NCI-H345 treated with DMSO at 0.1 percent for 48 hours (cell line): ENCODE measurements around the gene MYL2.
"Not testable (repeated sequence)": the region's sequence is repeated elsewhere in the genome, so short reads cannot be mapped to it uniquely, and the experiment has no call there.

Experiments
- DNase-seq: peaks from one replicate; lab custom pipeline; 2025; ENCODE audit not compliant: unreplicated experiment; lab: John Stamatoyannopoulos, UW

The MYL2 gene

GRCh38 chr12:110920324-110920910, at the start of gene MYL2:
MYL2 (minus strand) TSS chr12:110920579; CDS start chr12:110920529, 50 bp downstream.
- no peak for DNase-seq

DNA sequence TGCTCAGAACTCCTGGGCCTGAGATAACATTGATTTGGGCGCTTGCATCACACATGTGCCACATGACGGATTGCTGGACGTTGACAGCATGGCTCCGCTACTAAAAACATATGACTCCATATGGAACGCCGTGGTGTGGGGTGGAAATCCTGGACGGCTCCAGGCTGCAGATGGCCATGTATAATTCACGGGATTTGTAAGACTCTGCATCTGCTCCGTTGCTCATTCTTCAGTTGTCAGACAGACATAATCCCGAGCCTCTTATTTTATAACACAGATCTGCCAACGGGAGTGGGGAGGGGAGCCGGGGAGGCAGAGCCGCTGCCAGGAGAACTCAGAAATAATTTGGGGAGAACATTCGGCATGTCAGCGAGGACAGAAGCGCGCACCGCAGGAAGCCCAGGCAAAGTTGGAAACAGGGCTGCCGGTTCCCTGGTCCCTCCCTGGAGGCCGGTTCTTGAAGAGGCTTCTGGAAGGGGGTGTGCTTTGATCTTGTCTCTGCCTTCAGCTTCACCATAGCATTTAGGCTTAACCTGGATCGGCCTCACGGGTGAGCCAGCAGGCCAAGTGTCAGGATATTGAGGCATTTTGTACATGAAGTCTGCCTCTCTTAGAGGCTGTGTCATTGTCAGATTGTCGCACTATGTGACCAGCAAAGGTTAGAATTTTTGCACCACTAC, 45.8 kb upstream of the MYL2 start:
- DNase-seq: no peak

DNA sequence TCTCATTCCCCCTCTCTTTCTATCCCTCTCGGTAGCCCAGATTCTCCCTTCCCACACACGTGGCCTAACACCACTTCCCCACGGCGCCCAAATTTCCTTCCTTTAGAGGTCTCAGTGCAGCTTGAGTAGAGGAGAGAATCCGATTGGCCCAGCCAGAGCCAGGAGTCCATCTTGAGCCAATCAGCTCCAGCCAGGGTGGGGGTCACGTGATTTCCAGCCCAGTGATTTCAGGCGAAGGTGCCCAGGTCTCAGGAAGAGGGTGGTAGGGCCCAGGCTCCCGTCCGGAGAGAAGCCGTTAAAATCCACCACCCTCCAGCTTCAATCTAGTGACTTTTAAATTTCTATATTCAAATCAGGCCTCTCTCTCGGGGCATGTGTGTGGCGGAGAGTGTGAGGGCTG, 45.2 kb upstream of the MYL2 start:
- no peak for DNase-seq

GRCh38 chr12:110960795-110961194, 40.4 kb upstream of the MYL2 start:
- no peak for DNase-seq

GRCh38 chr12:110957652-110958051, 37.3 kb upstream of the MYL2 start:
- DNase-seq: no peak

DNA sequence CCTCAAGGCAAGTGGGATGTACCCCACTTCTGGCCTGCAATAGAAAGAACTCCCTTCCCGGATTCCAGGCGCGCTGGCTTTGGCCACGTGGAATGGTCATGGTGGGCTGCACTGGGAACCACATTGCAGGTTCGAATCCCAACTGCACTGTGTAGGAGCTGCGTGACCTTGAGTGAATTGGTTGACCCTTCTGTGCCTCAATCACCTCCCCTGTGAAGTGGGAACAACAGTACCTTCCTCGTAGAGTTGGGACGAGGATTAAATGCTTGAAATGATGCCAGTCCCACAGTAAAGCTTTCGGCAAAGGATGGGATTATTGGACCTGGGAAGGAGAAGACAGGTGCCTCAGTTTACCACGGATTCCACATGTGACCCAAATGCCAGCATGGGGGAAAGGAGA, 36.8 kb upstream of the MYL2 start:
- DNase-seq: no peak

DNA sequence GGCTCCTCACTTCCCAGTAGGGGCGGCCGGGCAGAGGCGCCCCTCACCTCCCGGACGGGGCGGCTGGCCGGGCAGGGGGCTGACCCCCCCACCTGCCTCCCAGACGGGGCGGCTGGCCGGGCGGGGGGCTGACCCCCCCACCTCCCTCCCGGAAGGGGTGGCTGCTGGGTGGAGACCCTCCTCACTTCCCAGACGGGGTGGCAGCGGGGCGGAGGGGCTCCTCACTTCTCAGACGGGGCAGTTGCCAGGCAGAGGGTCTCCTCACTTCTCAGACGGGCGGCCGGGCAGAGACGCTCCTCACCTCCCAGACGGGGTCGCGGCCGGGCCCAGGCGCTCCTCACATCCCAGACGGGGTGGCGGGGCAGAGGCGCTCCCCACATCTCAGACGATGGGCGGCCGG, 30.5 kb upstream of the MYL2 start:
- DNase-seq: not testable (repeated sequence)

DNA sequence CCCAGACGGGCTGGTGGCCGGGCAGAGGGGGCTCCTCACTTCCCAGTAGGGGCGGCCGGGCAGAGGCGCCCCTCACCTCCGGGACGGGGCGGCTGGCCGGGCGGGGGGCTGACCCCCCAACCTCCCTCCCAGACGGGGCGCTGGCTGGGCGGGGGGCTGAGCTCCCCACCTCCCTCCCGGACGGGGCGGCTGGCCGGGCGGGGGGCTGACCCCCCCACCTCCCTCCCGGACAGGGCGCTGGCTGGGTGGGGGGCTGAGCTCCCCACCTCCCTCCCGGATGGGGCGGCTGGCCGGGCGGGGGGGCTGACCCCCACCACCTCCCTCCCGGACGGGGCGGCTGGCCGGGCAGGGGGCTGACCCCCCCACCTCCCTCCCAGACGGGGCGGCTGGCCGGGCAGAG, 30.1 kb upstream of the MYL2 start:
- DNase-seq: not testable (repeated sequence)

DNA sequence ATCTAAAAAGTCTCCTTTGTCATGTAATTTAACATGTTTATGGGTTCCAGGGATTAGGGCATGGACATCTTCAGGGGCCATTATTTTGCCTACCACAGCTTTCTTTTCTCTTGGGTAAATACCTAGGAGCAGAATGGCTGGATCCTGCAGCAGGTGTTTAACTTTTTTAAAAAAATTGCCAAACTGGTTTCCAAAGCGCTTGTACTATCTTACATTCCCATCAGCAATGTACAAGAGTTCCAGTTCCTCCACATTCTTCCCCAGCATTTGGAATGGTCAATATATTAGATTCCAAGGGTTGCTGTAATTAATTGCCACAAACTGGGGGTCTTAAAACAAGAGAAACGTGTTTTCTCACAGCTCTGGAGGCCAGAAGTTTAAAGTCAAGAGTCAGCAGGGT, 27.7 kb upstream of the MYL2 start:
- no peak for DNase-seq

- no peak for DNase-seq
These were observed 23.0 kb upstream of the MYL2 start for GRCh38 chr12:110943373-110943772.

- DNase-seq: no peak
These were observed 21.0 kb upstream of the MYL2 start for GRCh38 chr12:110941391-110941790.

DNA sequence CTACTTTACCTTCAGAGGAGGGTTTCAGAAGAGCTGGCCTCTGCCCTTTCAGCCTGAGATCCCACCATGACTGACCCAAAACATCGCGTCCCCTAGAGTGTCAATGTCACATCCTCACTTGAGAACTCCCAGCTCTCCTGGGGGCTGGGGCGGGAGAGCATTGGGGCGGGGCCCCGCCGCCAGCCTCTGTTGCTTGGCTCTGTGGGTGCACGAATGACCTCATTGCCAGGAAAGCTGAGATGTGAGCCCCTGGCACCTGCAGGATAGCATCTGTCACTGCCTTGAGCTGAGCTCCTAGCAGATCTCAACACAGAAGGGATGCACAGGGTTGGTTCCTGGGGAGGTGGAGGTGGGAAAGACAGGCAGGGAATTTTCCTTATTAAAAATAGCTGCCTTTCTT, 20.6 kb upstream of the MYL2 start:
- no peak for DNase-seq

DNA sequence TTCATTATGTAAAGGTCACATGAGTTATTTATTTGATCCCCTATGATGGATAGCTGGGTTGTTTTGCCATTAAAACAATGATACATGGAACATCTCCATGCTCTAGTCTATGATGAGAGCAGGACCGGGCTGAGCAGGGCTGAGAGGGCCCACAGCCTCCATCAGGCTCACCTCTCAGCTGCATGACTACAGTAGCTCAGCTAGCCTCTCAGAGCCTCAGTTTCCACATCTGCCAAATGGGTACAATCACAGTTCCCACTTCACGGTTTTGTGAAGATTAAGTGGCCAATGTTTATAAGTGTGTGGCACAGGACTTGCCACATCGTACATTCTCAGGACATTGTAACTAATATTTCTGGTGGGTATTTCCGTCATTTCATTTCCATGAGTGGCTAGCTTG, 19.9 kb upstream of the MYL2 start:
- DNase-seq: no peak

GRCh38 chr12:110937104-110937641, 16.8 kb upstream of the MYL2 start:
- DNase-seq: peak; percentile 34

- no peak for DNase-seq
These were observed 16.2 kb upstream of the MYL2 start for GRCh38 chr12:110936367-110937103.

- no peak for DNase-seq
These were observed 15.2 kb upstream of the MYL2 start for GRCh38 chr12:110935588-110935987.

GRCh38 chr12:110934093-110934852, 13.9 kb upstream of the MYL2 start:
- DNase-seq: no peak

GRCh38 chr12:110933326-110933974, 13.1 kb upstream of the MYL2 start:
- no peak for DNase-seq

- no peak for DNase-seq
These were observed 11.7 kb upstream of the MYL2 start for GRCh38 chr12:110932046-110932445.

GRCh38 chr12:110931315-110931728, 10.9 kb upstream of the MYL2 start:
- DNase-seq: no peak
